Loucy (cell line): ENCODE data around the gene ZNF423.

Experiments
- H2AFZ ChIP-seq: fragments of 200-600 bp; sonication (generic); 2 replicates; pipeline ENCODE4 v1.6.0; 2016; ENCODE audit warnings: antibody characterized with exemption, mild to moderate bottlenecking, low read length, moderate library complexity
- H3F3A ChIP-seq: fragments of 200-600 bp; 2 replicates; pipeline ENCODE4 v1.6.0; 2016; ENCODE audit warnings: antibody characterized with exemption, low read depth, mild to moderate bottlenecking
- H3K27me3 ChIP-seq: fragments of 200-600 bp; sonication (generic); 2 replicates; pipeline ENCODE4 v1.6.1; 2014; ENCODE audit warnings: low read length, mild to moderate bottlenecking; ENCODE audit not compliant: insufficient read depth, poor library complexity, severe bottlenecking
- H3K36me3 ChIP-seq: fragments of 200-600 bp; sonication (generic); 2 replicates; pipeline ENCODE4 v1.6.1; 2016; ENCODE audit warnings: low read length; ENCODE audit not compliant: insufficient read depth
- H3K4me1 ChIP-seq: fragments of 200-600 bp; sonication (generic); 2 replicates; pipeline ENCODE4 v1.5.1; 2014; ENCODE audit warnings: low read length, mild to moderate bottlenecking; ENCODE audit not compliant: insufficient read depth, poor library complexity, severe bottlenecking
- H3K4me2 ChIP-seq: fragments of 200-600 bp; sonication (generic); 2 replicates; pipeline ENCODE4 v1.6.0; 2014; ENCODE audit warnings: antibody characterized with exemption, low read length, low read depth, mild to moderate bottlenecking; ENCODE audit not compliant: poor library complexity, severe bottlenecking
- H3K4me3 ChIP-seq: fragments of 200-600 bp; sonication (generic); 2 replicates; pipeline ENCODE4 v1.5.1; 2014; ENCODE audit warnings: low read length, mild to moderate bottlenecking, mixed read lengths; ENCODE audit not compliant: poor library complexity, severe bottlenecking
- H3K79me2 ChIP-seq: fragments of 200-600 bp; sonication (generic); 2 replicates; pipeline ENCODE4 v1.6.1; 2014; ENCODE audit warnings: low read length; ENCODE audit not compliant: insufficient read depth
- H3K9ac ChIP-seq: fragments of 200-600 bp; sonication (generic); 2 replicates; pipeline ENCODE4 v1.6.0; 2014; ENCODE audit warnings: mild to moderate bottlenecking, low read depth, low read length, moderate library complexity; ENCODE audit not compliant: poor library complexity, severe bottlenecking
- H3K9me2 ChIP-seq: fragments of 200-600 bp; sonication (generic); replicated peaks from 2 replicates; pipeline ENCODE4 v1.6.1; 2016; ENCODE audit warnings: low read depth, low read length, mixed read lengths
- H3K9me3 ChIP-seq: fragments of 200-600 bp; sonication (generic); 2 replicates; pipeline ENCODE4 v1.6.1; 2014; ENCODE audit warnings: mild to moderate bottlenecking, antibody characterized with exemption, low read length, low read depth; ENCODE audit not compliant: insufficient read depth
- H4K20me1 ChIP-seq: fragments of 200-600 bp; sonication (generic); 2 replicates; pipeline ENCODE4 v1.6.0; 2014; ENCODE audit warnings: antibody characterized with exemption, low read length, mild to moderate bottlenecking; ENCODE audit not compliant: insufficient read depth, poor library complexity, severe bottlenecking
- CTCF ChIP-seq: fragments of 200-600 bp; sonication (generic); conservative IDR thresholded peaks from 2 replicates; pipeline ENCODE4 v1.5.1; 2014; ENCODE audit warnings: mild to moderate bottlenecking, antibody characterized with exemption, low read length
- EZH2phosphoT487 ChIP-seq: fragments of 200-600 bp; IDR thresholded peaks from 2 replicates; pipeline ENCODE4 v1.6.1; 2018; ENCODE audit warnings: antibody characterized with exemption, mild to moderate bottlenecking, moderate library complexity, borderline replicate concordance

The ZNF423 gene

GRCh38 chr16:49610983-49611382, 244.9 kb downstream of the ZNF423 start:
- no peak overlapping the region for H3K9ac ChIP-seq

DNA sequence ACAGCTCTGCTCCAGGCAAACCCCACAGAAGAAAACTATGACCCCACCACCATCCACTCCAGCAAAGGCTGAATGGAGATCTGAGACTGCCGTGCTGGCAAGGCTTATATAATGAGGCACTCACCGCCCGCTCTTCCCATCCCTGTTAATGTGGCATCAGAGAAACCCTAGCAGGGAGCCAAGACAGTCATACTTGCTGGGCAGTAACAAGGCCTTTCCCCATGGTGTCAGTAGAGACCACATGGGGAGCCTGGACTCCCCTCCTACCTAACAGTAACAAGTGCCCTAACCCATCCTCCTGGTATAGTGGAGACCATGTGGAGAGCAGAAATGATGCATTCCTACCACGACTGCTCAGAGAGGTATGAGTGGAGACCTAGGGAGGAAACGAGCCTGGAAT, 247.1 kb downstream of the ZNF423 start:
- H3K9ac ChIP-seq, result peak overlapping the region; percentile 58
- H3K4me3 ChIP-seq, result peak overlapping the region; percentile 46
- H3F3A ChIP-seq, result no peaks in the 10 kb centered on the region
- H3K4me2 ChIP-seq, result peak overlapping the region; percentile 72
- H3K9me2 ChIP-seq, result no peaks in the 10 kb centered on the region
- no peaks in the 10 kb centered on the region for H3K36me3 ChIP-seq
- no peaks in the 10 kb centered on the region for H3K9me3 ChIP-seq
- no peaks in the 10 kb centered on the region for H4K20me1 ChIP-seq
- H2AFZ ChIP-seq, result peak overlapping the region; percentile 63; the same call in 1 of the 2 replicates
- peaks cover 22% of the 10 kb centered on the region for H3K4me1 ChIP-seq
- TF ChIP-seq EZH2phosphoT487, result no peak
- peak; percentile 72 for TF ChIP-seq CTCF
- H3K79me2 ChIP-seq, result no peaks in the 10 kb centered on the region
- H3K27me3 ChIP-seq, result no peaks in the 10 kb centered on the region

More at GRCh38 chr16:49610983-49611382, 244.9 kb downstream of the ZNF423 start:
- no peaks in the 10 kb centered on the region for H3K9me3 ChIP-seq
- H3F3A ChIP-seq, result no peaks in the 10 kb centered on the region
- H3K4me2 ChIP-seq, result no peak overlapping the region
- no peak overlapping the region for H3K4me3 ChIP-seq
- H3K36me3 ChIP-seq, result no peaks in the 10 kb centered on the region
- H2AFZ ChIP-seq, result no peak overlapping the region
- no peaks in the 10 kb centered on the region for H3K9me2 ChIP-seq
- H3K4me1 ChIP-seq, result peaks cover 22% of the 10 kb centered on the region
- TF ChIP-seq EZH2phosphoT487, result no peak
- no peak for TF ChIP-seq CTCF
- no peaks in the 10 kb centered on the region for H4K20me1 ChIP-seq
- H3K27me3 ChIP-seq, result no peaks in the 10 kb centered on the region
- H3K79me2 ChIP-seq, result no peaks in the 10 kb centered on the region

- Histone ChIP-seq H3K9ac (peak overlapping the region; percentile 58), H3K9me3 (no peaks in the 10 kb centered on the region), H4K20me1 (no peaks in the 10 kb centered on the region), H3K4me3 (peak overlapping the region; percentile 46), H3K27me3 (no peaks in the 10 kb centered on the region), H3K9me2 (no peaks in the 10 kb centered on the region), H3F3A (no peaks in the 10 kb centered on the region), H2AFZ (peak overlapping the region; percentile 63), H3K36me3 (no peaks in the 10 kb centered on the region), H3K79me2 (no peaks in the 10 kb centered on the region), H3K4me2 (peak overlapping the region; percentile 72), H3K4me1 (peaks cover 22% of the 10 kb centered on the region)
- TF ChIP-seq EZH2phosphoT487 (no peak), CTCF (no peak)
Measured at GRCh38 chr16:49608098-49608497, 247.8 kb downstream of the ZNF423 start.
